Muscle of leg (tissue), 11 donors: Measurements from ENCODE around the gene MFSD6. TPM values are rescaled to one million over a fixed set of nuclear protein-coding genes. Genes with fewer than 3 reads are reported as not detected.

Experiments
- DNase-seq: peaks from one replicate; pipeline ENCODE4 v3.0.0; 2013
- H3K27ac ChIP-seq: one replicate; pipeline ENCODE4 v1.5.1; 2013; ENCODE audit warnings: mild to moderate bottlenecking, low read length, control low read depth
- H3K27me3 ChIP-seq: one replicate; pipeline ENCODE4 v1.6.1; 2013; ENCODE audit warnings: low read length; ENCODE audit not compliant: control insufficient read depth, insufficient read depth
- H3K36me3 ChIP-seq: one replicate; pipeline ENCODE4 v1.6.1; 2013; ENCODE audit warnings: low read length; ENCODE audit not compliant: control insufficient read depth, insufficient read depth
- H3K4me1 ChIP-seq: one replicate; pipeline ENCODE4 v1.6.1; 2013; ENCODE audit warnings: low read length; ENCODE audit not compliant: control insufficient read depth, insufficient read depth
- H3K4me3 ChIP-seq: one replicate; pipeline ENCODE4 v1.5.1; 2013; ENCODE audit warnings: low read length, control low read depth
- H3K9me3 ChIP-seq: replicated peaks from 2 replicates; pipeline ENCODE4 v1.6.1; 2013; ENCODE audit warnings: low read depth, low read length; ENCODE audit not compliant: control insufficient read depth
- WGBS: methylation state at CpG from one replicate; pipeline ENCODE4 v1.1.5; 2013; ENCODE audit warnings: missing lambda C conversion rate; ENCODE audit not compliant: insufficient coverage; 5-methylcytosine and 5-hydroxymethylcytosine counted together
- polyA plus RNA-seq, 8 donors: library from polyadenylated mRNA; unstranded; fragments of 120-200 nt; gene quantifications; one replicate each; pipeline versions ENCODE4 v1.2.1 to v1.2.3, GENCODE V29; 2013; ENCODE audit warnings: inconsistent platforms in 1 of 8, low replicate concordance in 1 of 8; ENCODE audit not compliant: insufficient read length in 8 of 8, insufficient read depth in 1 of 8
- total RNA-seq: library from RNA; stranded (reverse); fragments of 120-200 nt; gene quantifications from one replicate; pipeline ENCODE4 v1.2.4, GENCODE V29; 2013

The MFSD6 gene
- total and polyA plus RNA-seq, 9 donors, result 7.1 to 14.3 (median 9.0) TPM

- no CpG with 5 or more reads among the region's 3 CpGs for WGBS
- Histone ChIP-seq H3K4me1 (no peaks in the 10 kb centered on the region), H3K27ac (no peak overlapping the region), H3K36me3 (no peaks in the 10 kb centered on the region), H3K9me3 (no peaks in the 10 kb centered on the region), H3K4me3 (no peak overlapping the region), H3K27me3 (no peaks in the 10 kb centered on the region)
- DNase-seq, result no peak
These were observed 38.8 kb downstream of the MFSD6 start for GRCh38 chr2:190446750-190447516.

- Histone ChIP-seq H3K9me3 (no peaks in the 10 kb centered on the region), H3K4me1 (no peaks in the 10 kb centered on the region), H3K27me3 (no peaks in the 10 kb centered on the region), H3K27ac (no peak overlapping the region), H3K36me3 (no peaks in the 10 kb centered on the region), H3K4me3 (no peak overlapping the region)
- no peak for DNase-seq
These were observed 39.6 kb downstream of the MFSD6 start for GRCh38 chr2:190447766-190448165.

GRCh38 chr2:190449925-190450324 lies 41.8 kb downstream of the MFSD6 start:
- no CpG with 5 or more reads among the region's 3 CpGs for WGBS
- no peaks in the 10 kb centered on the region for H3K9me3 ChIP-seq
- H3K27ac ChIP-seq, result no peak overlapping the region
- no peak overlapping the region for H3K4me3 ChIP-seq
- DNase-seq, result no peak
- H3K36me3 ChIP-seq, result peaks cover 3% of the 10 kb centered on the region
- H3K4me1 ChIP-seq, result no peaks in the 10 kb centered on the region
- no peaks in the 10 kb centered on the region for H3K27me3 ChIP-seq

- peaks cover 3% of the 10 kb centered on the region for H3K36me3 ChIP-seq
These were observed 42.2 kb downstream of the MFSD6 start for GRCh38 chr2:190450363-190450762.

GRCh38 chr2:190451561-190452176 lies 43.5 kb downstream of the MFSD6 start:
- no peak for DNase-seq
- Histone ChIP-seq H3K4me1 (no peaks in the 10 kb centered on the region), H3K27me3 (no peaks in the 10 kb centered on the region), H3K36me3 (peaks cover 3% of the 10 kb centered on the region), H3K27ac (no peak overlapping the region), H3K9me3 (no peaks in the 10 kb centered on the region), H3K4me3 (no peak overlapping the region)
- 63% methylated on average over 1 of the region's 2 CpGs for WGBS

More at GRCh38 chr2:190450363-190450762, 42.2 kb downstream of the MFSD6 start:
- DNase-seq, result no peak
- Histone ChIP-seq H3K9me3 (no peaks in the 10 kb centered on the region), H3K4me1 (no peaks in the 10 kb centered on the region), H3K27me3 (no peaks in the 10 kb centered on the region), H3K4me3 (no peak overlapping the region), H3K27ac (no peak overlapping the region)
- WGBS, result no CpG with 5 or more reads among the region's 2 CpGs

GRCh38 chr2:190452433-190452832 lies 44.3 kb downstream of the MFSD6 start:
- Histone ChIP-seq H3K4me1 (no peaks in the 10 kb centered on the region), H3K9me3 (no peaks in the 10 kb centered on the region), H3K27ac (no peak overlapping the region), H3K27me3 (no peaks in the 10 kb centered on the region), H3K4me3 (no peak overlapping the region), H3K36me3 (peaks cover 3% of the 10 kb centered on the region)
- DNase-seq, result no peak
- WGBS, result no CpG with 5 or more reads among the region's 1 CpG

- Histone ChIP-seq H3K27me3 (no peaks in the 10 kb centered on the region), H3K4me3 (no peak overlapping the region), H3K36me3 (peaks cover 3% of the 10 kb centered on the region), H3K27ac (no peak overlapping the region), H3K9me3 (no peaks in the 10 kb centered on the region), H3K4me1 (no peaks in the 10 kb centered on the region)
- no peak for DNase-seq
- WGBS, result no CpG with 5 or more reads among the region's 2 CpGs
These were observed 46.6 kb downstream of the MFSD6 start for GRCh38 chr2:190454795-190455194.

- Histone ChIP-seq H3K27me3 (no peaks in the 10 kb centered on the region), H3K36me3 (peaks cover 3% of the 10 kb centered on the region), H3K4me1 (no peaks in the 10 kb centered on the region), H3K9me3 (no peaks in the 10 kb centered on the region), H3K4me3 (no peak overlapping the region), H3K27ac (no peak overlapping the region)
- no peak for DNase-seq
- WGBS, result 95% methylated on average over 2 of the region's 7 CpGs
These were observed 47.4 kb downstream of the MFSD6 start for GRCh38 chr2:190455358-190456095.

GRCh38 chr2:190456833-190457232 lies 48.7 kb downstream of the MFSD6 start:
- Histone ChIP-seq H3K27me3 (no peaks in the 10 kb centered on the region), H3K4me1 (no peaks in the 10 kb centered on the region), H3K27ac (no peak overlapping the region), H3K36me3 (peaks cover 3% of the 10 kb centered on the region), H3K4me3 (no peak overlapping the region), H3K9me3 (no peaks in the 10 kb centered on the region)
- no peak for DNase-seq
- WGBS, result 85% methylated on average over 3 of the region's 7 CpGs

- Histone ChIP-seq H3K27me3 (no peaks in the 10 kb centered on the region), H3K4me3 (no peak overlapping the region), H3K9me3 (no peaks in the 10 kb centered on the region), H3K4me1 (no peaks in the 10 kb centered on the region), H3K36me3 (peaks cover 3% of the 10 kb centered on the region), H3K27ac (no peak overlapping the region)
- no CpG with 5 or more reads among the region's 2 CpGs for WGBS
- no peak for DNase-seq
These were observed 49.1 kb downstream of the MFSD6 start for GRCh38 chr2:190457256-190457655.
